Esophagus muscularis mucosa (tissue), 4 donors: ENCODE results near the gene KCNB1. TPM values are rescaled to one million over a fixed set of nuclear protein-coding genes. Genes with fewer than 3 reads are reported as not detected.
A peak's percentile ranks its signal among the peaks of the same experiment; 100 is the strongest.

Experiments
- DNase-seq: peaks from one replicate; pipeline ENCODE4 v3.0.0-alpha.2; 2017; ENCODE audit errors: extremely low spot score
- H3K27ac ChIP-seq, 4 donors: fragments of 200-600 bp; sonication (generic); replicated peaks in 1 of 4; 1 replicate in 3 of 4; 2 replicates in 1 of 4; pipeline ENCODE4 v1.5.1; 2016 to 2019; ENCODE audit warnings: mild to moderate bottlenecking in 1 of 4
- H3K27me3 ChIP-seq, 4 donors: fragments of 200-600 bp; sonication (generic); one replicate each; pipeline versions ENCODE4 v1.5.1 to v1.6.0; 2016 to 2019
- H3K36me3 ChIP-seq, 4 donors: fragments of 200-600 bp; sonication (generic); one replicate each; pipeline ENCODE4 v1.5.1; 2016 to 2019
- H3K4me1 ChIP-seq, 4 donors: fragments of 200-600 bp; sonication (generic); one replicate each; pipeline ENCODE4 v1.5.1; 2016 to 2019
- H3K4me3 ChIP-seq, 4 donors: fragments of 200-600 bp; sonication (generic); 1 replicate in 2 of 4; 2 replicates in 2 of 4; pipeline ENCODE4 v1.5.1; 2016 to 2019; ENCODE audit warnings: mild to moderate bottlenecking in 4 of 4, moderate library complexity in 1 of 4
- H3K9me3 ChIP-seq, 4 donors: fragments of 200-600 bp; sonication (generic); 1 replicate in 3 of 4; 2 replicates in 1 of 4; pipeline ENCODE4 v1.5.1; 2016 to 2019
- CTCF ChIP-seq, 3 experiments: fragments of 200-600 bp in 2 of 3; fragments of 450-650 bp in 1 of 3; sonication (generic) in 2 of 3; IDR thresholded peaks; one replicate each; pipeline ENCODE4 v1.5.1; 2017 to 2019; ENCODE audit warnings: antibody characterized with exemption in 3 of 3, mild to moderate bottlenecking in 2 of 3, moderate library complexity in 1 of 3
- EP300 ChIP-seq: sonication (generic); formaldehyde crosslinking; IDR thresholded peaks from one replicate; pipeline ENCODE4 v1.6.1; 2017; ENCODE audit warnings: antibody characterized with exemption
- POLR2A ChIP-seq: fragments of 450-650 bp; IDR thresholded peaks from one replicate; pipeline ENCODE4 v1.6.1; 2017; ENCODE audit warnings: antibody characterized with exemption, moderate library complexity, mild to moderate bottlenecking, low read depth
- POLR2AphosphoS5 ChIP-seq, 2 donors: sonication (generic); formaldehyde crosslinking; IDR thresholded peaks; one replicate each; pipeline ENCODE4 v1.6.1; 2017; ENCODE audit warnings: antibody characterized with exemption in 2 of 2
- WGBS: methylation state at CpG from one replicate; pipeline ENCODE4 v1.1.5; 2018; 5-methylcytosine and 5-hydroxymethylcytosine counted together
- intact Hi-C: fragments of 100-400 bp; cut with DNase I; formaldehyde crosslinking; loops from one replicate; pipeline ENCODE4 v1.15.1; 2023
- total RNA-seq, 4 donors: library from RNA; depleted of rRNA; stranded (reverse); fragments of >200 nt; gene quantifications; one replicate each; pipeline versions ENCODE4 v1.1.0 to v1.2.1, GENCODE V29; 2016

The KCNB1 gene
- total RNA-seq, 4 donors from 2014 or later = 32.3 to 55.5 (median 51.9) TPM

- peaks cover 0 to 18% (median 0%) of the 10 kb centered on the region in 4 donors for H3K27me3 ChIP-seq
These were observed 689 bp upstream of the KCNB1 start for GRCh38 chr20:49483018-49483695.

GRCh38 chr20:49482173-49482572 lies 295 bp downstream of the KCNB1 start:
- H3K4me1 ChIP-seq = peaks cover 12 to 77% (median 72%) of the 10 kb centered on the region in 4 donors
- WGBS = 71% methylated on average over 35 of the region's 46 CpGs
- H3K27ac ChIP-seq = peak overlapping the region; percentile 85 to 92 (median 88)
- peaks cover 0 to 9% (median 0%) of the 10 kb centered on the region in 4 donors for H3K36me3 ChIP-seq
- DNase-seq = no peak
- intact Hi-C loops = loop anchor here (5.0 kb wide), 1 partner anchor 35 kb away; no protein-coding TSS in a partner anchor
- TF ChIP-seq CTCF (IDR thresholded peaks at IDR 0.05) (no peak), POLR2AphosphoS5 (IDR thresholded peaks at IDR 0.05) (no peak), EP300 (no peak), POLR2A (no peak)
- peaks cover 0 to 18% (median 0%) of the 10 kb centered on the region in 4 donors for H3K27me3 ChIP-seq
- H3K9me3 ChIP-seq = no peaks in the 10 kb centered on the region
- peak overlapping the region; percentile 71 to 77 (median 73) for H3K4me3 ChIP-seq

More at GRCh38 chr20:49483018-49483695, 689 bp upstream of the KCNB1 start:
- peaks cover 12 to 67% (median 64%) of the 10 kb centered on the region in 4 donors for H3K4me1 ChIP-seq
- H3K36me3 ChIP-seq = peaks cover 0 to 9% (median 0%) of the 10 kb centered on the region in 4 donors
- DNase-seq = no peak
- H3K9me3 ChIP-seq = no peaks in the 10 kb centered on the region
- peak overlapping the region; percentile 85 to 92 (median 88) for H3K27ac ChIP-seq
- H3K4me3 ChIP-seq = peak overlapping the region; percentile 71 to 77 (median 73)
- TF ChIP-seq CTCF (IDR thresholded peaks at IDR 0.05) (no peak), EP300 (no peak), POLR2AphosphoS5 (IDR thresholded peaks at IDR 0.05) (peak in 1 of 2 donors; percentile 3), POLR2A (no peak)
- WGBS = 2% methylated on average over 27 of the region's 27 CpGs
- intact Hi-C loops = loop anchor here (5.0 kb wide), 1 partner anchor 36 kb away; no protein-coding TSS in a partner anchor

- H3K27ac ChIP-seq = peak overlapping the region; percentile 85 to 92 (median 88)
- H3K36me3 ChIP-seq = peaks cover 0 to 15% (median 2%) of the 10 kb centered on the region in 4 donors
- no peak for TF ChIP-seq CTCF (IDR thresholded peaks at IDR 0.05)
- WGBS = 82% methylated on average over 3 of the region's 3 CpGs
- peaks cover 12 to 87% (median 77%) of the 10 kb centered on the region in 4 donors for H3K4me1 ChIP-seq
- H3K4me3 ChIP-seq = peak overlapping the region; percentile 71 to 77 (median 73)
- no peaks in the 10 kb centered on the region for H3K9me3 ChIP-seq
- no peak for DNase-seq
- intact Hi-C loops = loop anchor here (5.0 kb wide), 1 partner anchor 34 kb away; no protein-coding TSS in a partner anchor
- H3K27me3 ChIP-seq = peaks cover 0 to 18% (median 0%) of the 10 kb centered on the region in 4 donors
These were observed 1.4 kb downstream of the KCNB1 start for GRCh38 chr20:49481116-49481515.

- Histone ChIP-seq H3K4me3 (peak overlapping the region; percentile 71 to 77 (median 73)), H3K27ac (peak overlapping the region; percentile 85 to 92 (median 88)), H3K27me3 (peaks cover 0 to 18% (median 0%) of the 10 kb centered on the region in 4 donors), H3K4me1 (peaks cover 12 to 96% (median 85%) of the 10 kb centered on the region in 4 donors), H3K36me3 (peaks cover 0 to 23% (median 2%) of the 10 kb centered on the region in 4 donors), H3K9me3 (no peaks in the 10 kb centered on the region)
- TF ChIP-seq POLR2A (no peak), POLR2AphosphoS5 (IDR thresholded peaks at IDR 0.05) (peak; percentile 10 to 19)
- WGBS = 54% methylated on average over 3 of the region's 3 CpGs
- no peak for DNase-seq
- intact Hi-C loops = loop anchor here (5.0 kb wide), 1 partner anchor 33 kb away; no protein-coding TSS in a partner anchor
These were observed 2.2 kb downstream of the KCNB1 start for GRCh38 chr20:49480236-49480635.

GRCh38 chr20:49479785-49480184 lies 2.7 kb downstream of the KCNB1 start:
- H3K4me1 ChIP-seq = peaks cover 12 to 98% (median 88%) of the 10 kb centered on the region in 4 donors
- H3K36me3 ChIP-seq = peaks cover 0 to 27% (median 2%) of the 10 kb centered on the region in 4 donors
- H3K9me3 ChIP-seq = no peaks in the 10 kb centered on the region
- DNase-seq = no peak
- H3K4me3 ChIP-seq = peak overlapping the region; percentile 71 to 77 (median 73)
- H3K27ac ChIP-seq = peak overlapping the region; percentile 85 to 92 (median 88)
- WGBS = 55% methylated on average over 6 of the region's 6 CpGs
- peaks cover 0 to 18% (median 0%) of the 10 kb centered on the region in 4 donors for H3K27me3 ChIP-seq
- TF ChIP-seq CTCF (IDR thresholded peaks at IDR 0.05) (no peak), EP300 (no peak), POLR2AphosphoS5 (IDR thresholded peaks at IDR 0.05) (peak in 1 of 2 donors; percentile 26)
- intact Hi-C loops = loop anchor here (5.0 kb wide), 1 partner anchor 32 kb away; no protein-coding TSS in a partner anchor
